BE2C (cell line): ENCODE measurements around the gene CAPSL.

ENCODE experiments used
- DNase-seq: peaks from one replicate; pipeline ENCODE4 v3.0.0-alpha.2; 2020
- H3K27me3 ChIP-seq: fragments of 250-450 bp; sonication (Bioruptor Pico); 2 replicates; pipeline ENCODE4 v1.5.1; 2020; ENCODE audit warnings: mild to moderate bottlenecking
- H3K36me3 ChIP-seq: fragments of 250-450 bp; sonication (Bioruptor Pico); 2 replicates; pipeline ENCODE4 v1.5.1; 2020; ENCODE audit warnings: mild to moderate bottlenecking
- H3K4me1 ChIP-seq: fragments of 250-450 bp; sonication (Bioruptor Pico); 2 replicates; pipeline ENCODE4 v1.5.1; 2020
- H3K4me3 ChIP-seq: 2 replicates; pipeline ENCODE4 v1.5.1; 2011; ENCODE audit warnings: low read depth, low read length
- H3K9me3 ChIP-seq: fragments of 250-450 bp; sonication (Bioruptor Pico); 2 replicates; pipeline ENCODE4 v1.5.1; 2020
- TF ChIP-seq, protein P1 (sequence below): IDR thresholded peaks from 2 replicates; pipeline ENCODE4 v1.5.1; 2012; ENCODE audit warnings: mild to moderate bottlenecking, low read depth, low read length

CAPSL gene

DNA sequence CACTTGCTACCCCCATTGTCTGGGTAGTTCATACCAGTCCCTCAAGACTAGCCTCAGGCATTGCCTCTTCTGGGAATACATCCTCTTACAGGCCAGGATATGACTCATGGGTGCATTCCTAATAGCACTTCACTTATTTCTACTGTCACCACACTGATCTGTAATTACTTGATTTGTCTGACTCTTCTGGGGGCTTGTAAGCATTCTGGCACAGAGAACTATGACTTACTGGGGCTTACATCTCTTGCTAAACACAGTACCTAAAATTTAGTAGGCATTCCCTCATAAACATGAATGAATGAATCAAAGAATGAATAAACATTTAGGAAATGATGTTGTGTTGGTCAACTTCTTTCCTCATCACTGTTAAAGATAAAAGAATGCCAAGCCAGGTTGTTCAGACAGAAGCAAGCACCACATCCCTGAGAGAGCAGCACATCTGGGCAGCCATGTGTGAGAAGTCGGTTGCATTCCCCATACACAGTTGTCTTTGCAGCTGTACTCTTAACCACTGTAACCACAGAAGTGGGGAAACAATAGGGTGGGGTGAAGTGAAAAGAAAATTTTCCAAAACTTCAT, 54.1 kb downstream of the CAPSL start:
- Histone ChIP-seq H3K9me3 (no peaks in the 10 kb centered on the region), H3K36me3 (no peaks in the 10 kb centered on the region), H3K4me3 (no peak overlapping the region), H3K4me1 (no peaks in the 10 kb centered on the region), H3K27me3 (no peaks in the 10 kb centered on the region)
- TF ChIP-seq, protein P1, sequence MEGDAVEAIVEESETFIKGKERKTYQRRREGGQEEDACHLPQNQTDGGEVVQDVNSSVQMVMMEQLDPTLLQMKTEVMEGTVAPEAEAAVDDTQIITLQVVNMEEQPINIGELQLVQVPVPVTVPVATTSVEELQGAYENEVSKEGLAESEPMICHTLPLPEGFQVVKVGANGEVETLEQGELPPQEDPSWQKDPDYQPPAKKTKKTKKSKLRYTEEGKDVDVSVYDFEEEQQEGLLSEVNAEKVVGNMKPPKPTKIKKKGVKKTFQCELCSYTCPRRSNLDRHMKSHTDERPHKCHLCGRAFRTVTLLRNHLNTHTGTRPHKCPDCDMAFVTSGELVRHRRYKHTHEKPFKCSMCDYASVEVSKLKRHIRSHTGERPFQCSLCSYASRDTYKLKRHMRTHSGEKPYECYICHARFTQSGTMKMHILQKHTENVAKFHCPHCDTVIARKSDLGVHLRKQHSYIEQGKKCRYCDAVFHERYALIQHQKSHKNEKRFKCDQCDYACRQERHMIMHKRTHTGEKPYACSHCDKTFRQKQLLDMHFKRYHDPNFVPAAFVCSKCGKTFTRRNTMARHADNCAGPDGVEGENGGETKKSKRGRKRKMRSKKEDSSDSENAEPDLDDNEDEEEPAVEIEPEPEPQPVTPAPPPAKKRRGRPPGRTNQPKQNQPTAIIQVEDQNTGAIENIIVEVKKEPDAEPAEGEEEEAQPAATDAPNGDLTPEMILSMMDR: no peak
- no peak for DNase-seq

DNA sequence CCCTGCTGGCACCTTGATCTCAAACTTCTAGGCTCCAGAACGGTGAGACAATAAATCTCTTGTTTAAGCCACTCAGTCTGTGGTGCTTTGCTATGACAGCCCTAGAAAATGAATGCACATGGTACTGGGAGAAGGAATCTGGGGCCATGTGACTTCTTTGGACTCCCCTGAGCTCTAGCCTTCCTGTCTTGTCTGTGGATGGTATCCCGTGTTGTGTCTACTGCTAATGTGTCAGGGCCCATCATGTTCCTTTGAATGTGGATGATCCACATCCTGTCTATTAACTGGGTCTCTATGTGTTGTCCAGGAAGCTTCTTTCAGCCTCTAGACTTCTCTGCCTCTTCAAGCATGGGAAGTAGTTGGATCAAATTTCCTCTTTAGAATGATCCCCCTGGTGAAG, 56.7 kb downstream of the CAPSL start:
- Histone ChIP-seq H3K4me3 (no peak overlapping the region), H3K36me3 (no peaks in the 10 kb centered on the region), H3K27me3 (no peaks in the 10 kb centered on the region), H3K9me3 (no peaks in the 10 kb centered on the region), H3K4me1 (no peaks in the 10 kb centered on the region)
- DNase-seq: no peak
- TF ChIP-seq, protein P1: no peak

DNA sequence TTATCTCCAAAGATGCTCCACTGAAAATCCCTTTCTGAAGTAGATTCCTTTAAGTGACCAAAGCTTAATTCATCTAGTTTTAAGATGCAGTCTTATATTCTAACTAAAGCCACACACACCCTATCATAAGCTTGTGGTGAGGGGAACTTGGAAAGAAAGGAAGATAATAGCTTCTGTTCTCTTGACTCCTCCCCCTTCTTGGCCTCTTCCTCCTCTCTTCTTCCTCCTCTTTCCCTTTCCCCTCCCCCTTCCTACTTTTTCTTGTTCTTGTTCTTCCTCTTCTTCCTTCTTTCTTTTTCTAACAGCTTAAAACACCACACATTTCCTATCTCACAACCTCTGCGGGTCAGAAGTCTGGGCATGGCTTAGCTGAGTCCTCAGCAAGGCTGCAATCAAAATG, 58.3 kb downstream of the CAPSL start:
- Histone ChIP-seq H3K4me3 (no peak overlapping the region), H3K9me3 (no peaks in the 10 kb centered on the region), H3K36me3 (no peaks in the 10 kb centered on the region), H3K27me3 (no peaks in the 10 kb centered on the region), H3K4me1 (no peaks in the 10 kb centered on the region)
- no peak for DNase-seq
- TF ChIP-seq, protein P1: no peak

DNA sequence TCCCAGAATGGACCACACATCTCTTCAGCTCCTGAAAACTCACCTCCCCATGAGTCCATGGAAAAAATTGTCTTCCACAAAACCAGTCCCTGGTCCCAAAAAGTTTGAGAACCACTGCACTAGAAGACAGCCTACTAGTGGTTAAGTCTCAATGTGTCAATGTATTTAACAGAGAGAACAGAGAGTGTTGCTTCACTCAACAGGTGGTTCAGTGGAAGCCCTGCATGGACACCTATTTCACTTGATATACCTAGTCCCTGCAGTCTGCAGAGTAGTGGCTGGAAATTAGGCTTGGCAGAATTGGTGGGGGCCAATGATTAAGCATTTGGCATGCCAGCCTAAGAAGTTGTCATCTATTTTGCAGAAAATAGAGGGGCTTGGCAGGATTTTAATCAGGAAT, 58.8 kb downstream of the CAPSL start:
- no peaks in the 10 kb centered on the region for H3K36me3 ChIP-seq
- no peaks in the 10 kb centered on the region for H3K4me1 ChIP-seq
- no peak overlapping the region for H3K4me3 ChIP-seq
- no peaks in the 10 kb centered on the region for H3K9me3 ChIP-seq
- no peaks in the 10 kb centered on the region for H3K27me3 ChIP-seq
- DNase-seq: no peak
- TF ChIP-seq, protein P1: no peak

GRCh38 chr5:35879096-35879495, 59.3 kb downstream of the CAPSL start:
- no peaks in the 10 kb centered on the region for H3K9me3 ChIP-seq
- no peaks in the 10 kb centered on the region for H3K4me1 ChIP-seq
- DNase-seq: no peak
- no peaks in the 10 kb centered on the region for H3K27me3 ChIP-seq
- TF ChIP-seq, protein P1: no peak
- H3K36me3 ChIP-seq: no peaks in the 10 kb centered on the region
- no peak overlapping the region for H3K4me3 ChIP-seq

GRCh38 chr5:35878079-35878478, 60.3 kb downstream of the CAPSL start:
- no peak overlapping the region for H3K4me3 ChIP-seq
- TF ChIP-seq, protein P1: no peak
- DNase-seq: no peak
- H3K27me3 ChIP-seq: no peaks in the 10 kb centered on the region
- no peaks in the 10 kb centered on the region for H3K9me3 ChIP-seq
- H3K36me3 ChIP-seq: no peaks in the 10 kb centered on the region
- H3K4me1 ChIP-seq: no peaks in the 10 kb centered on the region
